ENCODE measurements around the gene POU5F1.

DNA sequence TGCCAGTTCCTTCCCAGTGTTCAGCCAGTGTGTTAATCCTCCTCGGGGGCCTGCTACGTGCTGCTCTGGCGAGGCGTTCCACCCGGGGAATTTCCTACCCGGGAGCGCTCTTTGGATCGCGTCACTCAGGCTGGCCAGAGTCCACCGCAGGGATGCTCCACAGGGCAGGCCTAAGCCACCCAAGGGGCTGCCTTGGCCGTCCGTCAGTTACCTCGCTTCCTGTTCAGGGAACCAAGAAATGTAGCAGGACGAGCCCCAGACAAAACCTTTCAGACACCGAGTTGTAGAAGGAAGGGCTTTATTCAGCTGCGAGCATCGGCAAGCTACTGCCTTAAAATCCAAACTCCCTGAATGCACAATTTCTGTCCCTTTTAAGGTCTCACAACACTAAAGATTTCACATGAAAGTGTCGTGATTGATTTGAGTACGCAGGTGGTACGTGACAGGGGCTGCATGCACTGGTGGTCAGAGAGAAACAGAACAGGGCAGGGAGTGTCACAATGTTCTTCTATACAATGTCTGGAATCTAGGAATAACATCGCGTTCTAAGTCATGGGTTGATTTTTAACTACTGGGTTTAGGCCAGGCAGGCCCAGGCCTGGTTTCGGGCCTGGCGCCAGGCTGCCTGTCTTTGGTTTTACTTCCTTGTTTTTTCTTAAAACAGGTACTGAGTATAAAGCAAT is 15.7 kb upstream of the POU5F1 start:
- TF ChIP-seq TAF1 (IDR thresholded peaks at IDR 0.05; ENCODE audit: low read depth) (no peak), EZH2 (IDR thresholded peaks at IDR 0.05; ENCODE audit: borderline replicate concordance, insufficient read depth, low read length, poor library complexity, severe bottlenecking) (no peak)

Measured in neural cell (in vitro differentiated cells).